Raji (cell line): ENCODE results near the gene KAT6B.

Experiments
- POLR2A ChIP-seq: IDR thresholded peaks from 2 replicates; pipeline ENCODE4 v1.6.1; 2011; ENCODE audit warnings: low read depth, low read length, control low read depth; ENCODE audit not compliant: insufficient read depth

The KAT6B gene

DNA sequence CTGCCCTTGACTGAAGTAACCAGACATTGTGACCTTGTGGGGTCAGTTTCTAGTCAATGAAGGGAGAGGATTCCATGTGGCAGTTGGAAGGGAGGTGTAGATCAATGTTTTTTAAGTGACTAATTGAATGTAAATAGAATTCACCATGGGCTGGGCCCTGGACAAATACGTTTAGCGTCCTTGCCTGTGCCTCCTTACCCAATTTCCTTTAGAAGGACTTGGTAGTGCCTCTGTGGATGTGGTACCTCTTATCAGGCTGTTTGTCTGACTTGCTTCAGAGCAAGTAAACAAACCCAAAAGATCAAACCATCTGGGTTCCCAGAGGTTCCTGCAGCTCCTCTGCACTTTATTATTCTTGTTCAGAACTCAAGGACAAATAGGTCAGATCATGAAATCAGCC lies 4.3 kb upstream of the KAT6B start:
- TF ChIP-seq POLR2A = no peak

DNA sequence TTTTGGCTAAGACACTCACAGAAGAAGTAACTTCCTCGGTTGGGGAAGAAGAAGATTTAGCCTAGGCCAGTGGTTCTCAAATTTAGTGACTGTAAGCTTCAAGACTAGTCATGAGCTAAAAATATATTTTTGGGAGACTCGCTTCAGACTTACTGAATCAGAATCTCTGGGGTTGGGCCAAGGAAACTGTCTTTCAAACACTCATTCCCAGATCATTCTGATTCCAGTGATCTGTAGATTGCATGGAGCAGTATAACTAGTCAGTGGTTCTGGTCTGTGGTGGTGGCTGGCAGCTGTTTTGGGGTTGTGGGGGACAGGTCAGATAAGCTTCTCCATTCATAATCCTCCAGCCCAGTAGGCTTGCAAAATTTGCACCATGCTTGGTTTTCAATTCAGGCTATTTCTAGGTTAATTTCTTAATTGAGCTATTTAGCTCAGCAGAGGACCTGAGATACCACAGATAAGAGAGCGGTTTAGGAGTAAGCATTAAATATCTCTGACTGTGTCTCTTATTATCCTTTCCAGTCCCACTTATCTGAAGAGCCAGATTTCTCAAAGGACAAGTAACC lies 3.8 kb upstream of the KAT6B start:
- TF ChIP-seq POLR2A = no peak

DNA sequence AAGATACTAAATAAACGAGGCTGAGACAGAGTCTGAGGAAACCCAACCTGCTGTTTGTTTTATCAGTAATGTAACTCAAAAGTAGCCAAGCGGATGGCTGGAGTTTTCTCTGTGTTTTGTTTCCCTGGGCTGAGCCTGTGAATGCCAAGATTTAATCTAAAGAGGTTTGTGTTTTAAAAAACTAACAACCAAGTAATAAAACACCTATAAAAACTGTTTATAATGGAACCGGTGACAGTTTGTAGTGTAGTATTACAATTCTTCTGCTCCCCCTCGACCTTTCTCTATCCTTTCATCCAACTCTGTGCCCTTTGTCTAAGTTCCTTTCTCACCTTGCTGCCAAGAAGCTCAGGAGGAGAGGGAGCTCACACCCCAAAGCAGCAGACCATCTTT lies 2.6 kb upstream of the KAT6B start:
- no peak for TF ChIP-seq POLR2A

DNA sequence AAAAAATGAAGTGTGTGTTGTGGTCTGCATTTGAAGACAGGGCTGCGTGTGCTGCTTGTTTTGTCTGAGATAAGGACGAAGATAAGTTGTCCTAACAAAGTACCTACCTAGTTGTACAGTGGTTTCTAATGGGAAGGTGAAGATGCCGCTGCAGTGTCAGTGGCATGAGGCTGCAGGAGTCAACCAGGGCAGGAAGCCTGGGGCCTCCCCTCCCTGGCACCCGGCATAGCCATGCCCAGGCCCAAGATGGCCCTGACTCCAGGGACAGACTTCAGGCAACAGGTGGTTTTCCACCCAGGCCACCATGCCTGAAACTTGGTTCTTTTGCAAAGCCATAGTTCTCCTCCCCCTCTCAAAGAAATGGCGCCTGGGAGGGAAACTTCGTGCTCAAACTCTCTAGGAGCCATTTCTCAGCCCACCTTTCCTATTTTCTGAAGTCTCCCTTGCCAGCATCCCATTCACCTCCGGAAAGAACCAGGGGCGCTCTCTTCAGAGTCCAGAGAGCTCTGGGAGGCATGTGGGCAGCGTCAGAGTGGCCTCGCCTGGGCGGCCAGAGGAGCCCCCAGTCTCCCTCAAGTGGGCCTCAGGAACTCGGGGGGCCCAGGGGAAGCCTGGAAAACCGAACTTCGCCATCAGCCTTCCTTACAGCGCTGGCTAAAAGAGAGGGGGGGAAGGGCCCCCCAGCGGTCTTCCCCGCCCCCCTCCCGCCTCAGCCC lies 2.1 kb upstream of the KAT6B start:
- peak; percentile 19; the same call in 1 of the 2 replicates for TF ChIP-seq POLR2A

DNA sequence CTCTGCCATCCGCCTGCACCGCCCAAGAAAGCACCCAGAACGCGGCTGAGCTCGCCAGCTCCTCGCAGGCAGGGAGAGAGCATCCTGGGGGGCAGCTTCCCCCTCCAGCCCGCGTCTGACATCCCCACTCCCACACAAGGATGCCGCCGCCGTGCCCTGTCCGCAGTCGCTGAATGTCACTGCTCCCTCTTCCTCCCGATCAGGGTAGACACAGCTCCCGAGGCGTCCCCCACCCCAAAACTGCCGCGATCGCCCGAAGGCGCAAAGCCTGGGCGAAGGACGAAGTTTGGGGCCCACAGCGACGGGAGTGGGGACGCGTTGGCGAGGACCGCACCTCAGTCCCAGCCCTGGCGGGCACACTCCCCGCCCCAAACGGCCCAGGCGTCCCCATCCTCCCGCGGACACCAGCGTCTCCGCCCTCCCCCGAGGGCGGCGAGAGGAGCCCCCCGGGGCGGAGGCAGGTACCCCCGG lies 1.5 kb upstream of the KAT6B start:
- TF ChIP-seq POLR2A = peak; percentile 45; the same call in 1 of the 2 replicates

DNA sequence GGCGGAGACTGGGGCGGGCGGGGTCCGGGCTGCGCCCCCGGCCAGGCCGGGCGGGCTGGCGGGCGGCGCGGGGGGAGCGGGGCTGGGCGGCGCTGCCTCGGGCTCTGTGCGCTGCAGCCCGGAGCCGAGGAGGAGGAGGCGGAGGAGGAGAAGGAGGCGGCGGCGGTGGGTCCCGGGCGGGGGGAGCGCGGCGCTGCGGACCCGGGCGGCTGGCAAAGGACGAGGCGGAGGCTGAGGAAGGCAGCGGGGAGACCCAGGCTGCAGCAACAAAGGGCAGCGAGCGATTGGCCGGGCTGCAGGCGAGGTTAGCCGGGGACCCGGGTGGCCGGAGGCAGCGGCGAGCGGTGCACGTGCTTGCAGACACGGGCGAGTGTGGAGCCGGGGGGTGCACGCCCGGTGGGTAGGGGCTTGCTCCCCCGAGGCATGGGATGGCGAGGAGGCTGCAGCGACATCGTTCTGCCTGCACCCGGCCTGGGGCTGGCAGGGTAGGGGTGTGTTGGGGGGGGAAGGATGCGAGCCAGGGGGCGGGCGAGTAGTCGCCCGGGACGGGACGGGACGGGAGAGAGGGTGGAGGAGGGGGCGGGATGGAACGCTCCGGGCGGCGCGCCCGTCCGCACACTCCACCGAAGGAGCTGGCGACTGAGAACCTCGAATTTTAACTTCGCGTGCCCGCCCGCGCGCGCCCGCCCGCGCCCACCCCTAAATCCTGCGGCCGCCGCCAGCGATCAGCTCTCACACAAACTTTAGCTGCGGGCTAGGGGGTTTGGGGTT lies 844 bp upstream of the KAT6B start:
- peak; percentile 55; the same call in 1 of the 2 replicates for TF ChIP-seq POLR2A

DNA sequence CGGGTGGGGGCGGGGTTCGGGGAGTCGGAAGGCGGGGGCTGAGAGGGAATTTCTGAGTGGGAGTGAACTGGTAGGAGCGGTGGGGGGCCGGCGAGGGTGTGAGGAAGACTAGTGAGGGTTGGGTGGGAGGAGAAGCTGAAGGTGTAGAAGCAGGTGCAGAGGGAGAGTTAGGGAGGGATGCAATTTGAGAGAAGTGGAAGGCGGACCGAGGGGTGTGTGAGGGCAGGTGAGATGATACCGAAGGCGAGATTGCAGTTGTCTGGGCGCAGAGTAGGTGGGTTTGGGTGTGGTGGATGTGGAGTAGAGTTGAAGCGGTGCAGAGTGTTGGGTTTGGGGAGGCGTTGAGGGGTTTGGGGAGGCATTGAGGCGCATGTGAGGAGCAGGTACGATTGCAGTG lies 643 bp downstream of the KAT6B start:
- TF ChIP-seq POLR2A = no peak

DNA sequence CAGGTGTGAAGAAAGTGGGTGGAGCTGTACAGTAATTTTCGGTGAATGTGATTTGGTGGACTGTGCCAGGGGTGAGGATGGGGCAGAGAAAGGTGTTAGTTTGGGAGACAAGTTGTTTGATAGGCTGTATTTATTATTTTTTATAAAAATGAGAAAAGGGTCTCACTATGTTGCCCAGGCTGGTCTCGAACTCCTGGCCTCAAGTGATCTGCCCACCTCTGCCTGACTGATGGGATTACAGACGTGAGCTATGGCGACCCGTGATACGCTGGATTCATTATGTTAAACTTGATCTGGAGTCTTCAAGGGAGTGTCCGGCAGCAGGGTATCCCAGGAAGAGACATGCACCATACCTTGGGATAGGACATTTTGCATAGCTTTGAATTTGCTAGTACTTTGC lies 1.3 kb downstream of the KAT6B start:
- TF ChIP-seq POLR2A = no peak

DNA sequence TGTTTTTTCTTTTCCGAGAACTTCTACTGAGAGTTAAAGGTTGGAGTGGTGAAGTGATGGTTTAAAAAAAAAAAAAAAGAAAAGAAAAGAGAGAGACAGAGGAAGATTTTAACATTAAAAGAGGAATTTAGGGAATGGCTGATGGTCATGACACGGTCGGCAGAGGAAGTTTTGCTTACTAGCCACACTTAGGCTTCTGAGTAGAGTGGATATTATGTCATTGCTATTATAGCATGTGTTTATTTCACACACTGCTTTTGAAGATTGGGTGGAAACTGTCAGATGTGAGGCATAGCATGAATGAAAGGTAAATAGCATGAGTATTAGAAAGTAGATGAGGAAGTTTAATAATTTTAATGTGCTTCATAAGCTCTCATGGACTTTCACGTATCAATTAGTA lies 2.5 kb downstream of the KAT6B start:
- TF ChIP-seq POLR2A = no peak

DNA sequence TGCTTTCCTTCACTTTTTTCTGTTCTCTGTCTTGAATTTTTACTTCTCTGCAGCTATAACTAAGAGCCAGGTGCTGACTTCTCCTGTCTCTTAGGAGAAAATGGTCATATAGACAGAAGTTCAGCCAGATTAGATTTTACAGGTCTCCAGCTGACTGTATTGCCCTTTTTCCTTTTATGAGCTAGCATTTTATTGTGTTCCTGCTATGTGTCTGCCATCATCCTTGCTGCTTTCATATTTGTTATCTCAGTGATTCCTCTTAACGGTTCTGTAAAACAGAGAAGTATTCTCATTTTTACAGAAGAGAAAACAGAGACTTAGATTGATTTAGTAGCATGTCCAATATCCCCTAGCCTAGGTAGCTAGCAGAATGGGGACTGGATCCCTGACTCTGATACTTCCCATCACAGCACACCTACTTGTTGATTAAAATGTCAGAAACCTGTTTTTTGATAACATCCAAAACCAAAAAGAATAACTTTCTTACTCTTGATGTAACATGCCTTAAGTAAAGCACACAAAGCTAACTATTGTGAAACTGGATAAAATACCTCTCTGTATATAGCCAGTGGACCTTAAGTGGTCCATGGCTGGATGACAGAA lies 5.2 kb downstream of the KAT6B start:
- TF ChIP-seq POLR2A = no peak

DNA sequence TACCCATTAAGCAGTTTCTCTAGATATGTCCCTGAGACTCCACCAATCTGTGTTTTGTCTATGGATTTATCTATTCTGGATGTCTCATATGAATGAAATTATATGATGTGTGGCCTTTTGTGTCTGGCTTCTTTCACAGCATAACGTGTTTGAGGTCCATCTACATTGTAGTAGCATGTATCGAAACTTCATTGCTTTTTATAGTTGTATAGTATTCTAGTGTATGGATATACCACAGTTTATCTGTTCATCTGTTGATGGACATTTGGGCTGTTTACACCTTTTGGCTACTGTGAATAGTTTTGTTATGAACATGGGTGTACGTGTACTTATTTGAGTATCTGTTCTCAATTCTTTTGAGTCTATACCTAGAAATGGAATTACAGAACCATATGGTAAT lies 9.6 kb downstream of the KAT6B start:
- TF ChIP-seq POLR2A = no peak

DNA sequence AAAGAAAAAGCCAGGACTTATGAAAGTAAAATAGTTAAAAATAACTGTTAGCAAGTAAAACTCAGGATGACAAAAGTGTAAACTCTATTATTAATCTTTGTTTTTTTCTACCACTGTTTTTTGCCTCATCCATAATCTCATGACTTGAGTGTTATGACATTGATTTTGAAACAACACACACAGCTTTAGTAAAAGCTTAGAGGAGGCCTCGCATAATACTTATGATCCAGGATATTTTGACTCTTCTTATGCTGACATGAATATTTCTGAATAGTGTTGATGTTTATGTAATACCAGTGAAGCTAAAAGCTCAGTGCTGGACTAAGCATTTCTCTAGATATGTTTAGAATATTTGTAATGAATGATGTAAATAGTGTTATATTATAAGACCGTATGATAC lies 10.5 kb downstream of the KAT6B start:
- no peak for TF ChIP-seq POLR2A

DNA sequence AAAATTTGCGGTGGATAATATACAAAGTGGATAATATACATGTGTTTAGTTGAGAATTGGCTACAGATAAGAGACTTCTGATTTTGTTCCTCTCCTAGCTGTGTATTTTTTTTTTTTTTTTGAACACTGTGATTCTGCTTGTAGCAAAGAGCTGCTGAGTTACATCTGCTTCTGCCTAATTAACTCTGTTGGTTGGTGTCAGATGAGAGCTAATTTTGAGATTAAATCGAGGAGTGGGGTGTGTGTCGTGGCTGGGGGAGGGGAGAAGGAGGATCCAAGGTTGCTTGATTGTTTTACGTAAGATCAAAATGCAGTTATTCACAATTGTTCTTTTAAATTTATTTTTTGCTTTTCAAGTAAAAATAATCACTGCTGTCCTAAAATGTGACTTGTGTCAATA lies 11.3 kb downstream of the KAT6B start:
- TF ChIP-seq POLR2A = no peak

DNA sequence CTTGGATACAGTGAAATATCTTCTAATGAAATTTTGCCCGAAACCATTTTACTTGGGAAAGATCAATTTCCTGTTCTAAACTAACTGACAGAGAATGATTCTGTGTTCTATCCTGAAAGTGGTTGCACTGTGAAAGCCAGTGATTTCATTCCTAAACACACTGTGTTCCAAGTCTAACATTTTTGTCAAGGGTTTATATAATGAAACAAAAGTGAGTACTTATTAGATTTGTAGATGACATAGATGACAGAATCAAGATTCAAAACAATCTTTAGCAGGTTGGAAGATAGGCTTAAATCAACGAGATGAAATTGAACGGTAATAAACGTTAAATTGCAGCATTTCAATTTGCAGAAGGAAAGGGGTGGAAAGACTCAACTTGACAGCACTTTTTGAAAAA lies 13.3 kb downstream of the KAT6B start:
- no peak for TF ChIP-seq POLR2A

DNA sequence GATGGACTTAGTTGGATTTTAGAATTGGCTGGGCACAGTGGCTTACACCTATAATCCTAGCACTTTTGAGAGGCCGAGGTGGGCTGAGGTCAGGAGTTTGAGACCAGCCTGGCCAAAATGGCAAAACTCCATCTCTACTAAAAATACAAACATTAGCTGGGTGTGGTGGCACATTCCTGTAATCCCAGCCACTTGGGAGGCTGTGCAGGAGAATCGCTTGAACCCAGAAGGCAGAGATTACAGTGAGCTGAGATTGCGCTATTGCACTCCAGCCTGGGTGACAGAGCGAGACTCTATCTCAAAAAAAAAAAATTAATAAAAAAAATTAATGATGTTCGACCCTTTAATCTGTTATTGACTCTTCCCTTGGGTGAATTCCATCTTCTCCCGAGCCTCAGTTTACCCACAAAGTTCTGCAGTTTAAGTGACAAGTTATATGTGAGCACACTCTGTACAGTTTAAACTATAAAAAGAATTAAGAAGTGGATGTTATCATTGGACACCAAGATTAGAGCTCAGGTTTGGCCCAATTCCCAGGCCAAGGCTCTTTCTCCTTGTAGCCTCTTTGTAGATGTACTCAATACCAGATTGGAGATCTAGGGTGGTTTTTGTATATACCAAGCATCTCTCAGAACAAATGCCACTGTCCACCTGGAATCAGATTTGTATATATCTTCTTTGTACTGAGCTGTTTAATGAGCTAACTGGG lies 15.0 kb downstream of the KAT6B start:
- TF ChIP-seq POLR2A = no peak
